Kidney (tissue), 14 donors: Measurements from ENCODE around the gene YOD1. TPM values are rescaled to one million over a fixed set of nuclear protein-coding genes. Genes with fewer than 3 reads are reported as not detected.

ENCODE experiments used
- DNase-seq, 5 donors: peaks; one replicate each; pipeline ENCODE4 v3.0.0-alpha.2; 2013 to 2020
- FAIRE-seq: peaks from 2 replicates; lab custom pipeline; 2012; peaks lifted over from hg19 to GRCh38; lab: Jason Lieb, UNC
- H3K27ac ChIP-seq, 2 donors: one replicate each; pipeline ENCODE4 v1.7.0; 2013; ENCODE audit warnings: low read depth in 2 of 2, low read length in 2 of 2, inconsistent platforms in 1 of 2
- H3K27me3 ChIP-seq: one replicate; pipeline ENCODE4 v1.7.1; 2013; ENCODE audit warnings: low read length, inconsistent platforms; ENCODE audit not compliant: control insufficient read depth, insufficient read depth
- H3K36me3 ChIP-seq, 3 donors: one replicate each; pipeline versions ENCODE4 v1.7.0 to v1.7.1; 2013; ENCODE audit warnings: low read length in 3 of 3, control low read depth in 1 of 3, inconsistent platforms in 1 of 3; ENCODE audit not compliant: insufficient read depth in 3 of 3, control insufficient read depth in 2 of 3
- H3K4me1 ChIP-seq, 3 donors: one replicate each; pipeline versions ENCODE4 v1.7.0 to v1.7.1; 2013; ENCODE audit warnings: low read length in 3 of 3, inconsistent platforms in 1 of 3, low read depth in 1 of 3; ENCODE audit not compliant: control insufficient read depth in 2 of 3, insufficient read depth in 2 of 3
- H3K4me3 ChIP-seq, 3 donors: one replicate each; pipeline versions ENCODE4 v1.7.0 to v1.8.1; 2013; ENCODE audit warnings: low read length in 3 of 3, control low read depth in 1 of 3, inconsistent platforms in 1 of 3
- H3K9ac ChIP-seq, 3 donors: one replicate each; pipeline versions ENCODE4 v1.7.0 to v1.7.1; 2013; ENCODE audit warnings: low read length in 3 of 3, control low read depth in 1 of 3, inconsistent platforms in 1 of 3
- H3K9me3 ChIP-seq, 3 donors: one replicate each; pipeline versions ENCODE4 v1.7.0 to v1.7.1; 2013; ENCODE audit warnings: low read length in 3 of 3, control low read depth in 1 of 3, inconsistent platforms in 1 of 3; ENCODE audit not compliant: control insufficient read depth in 2 of 3, insufficient read depth in 1 of 3
- intact Hi-C: fragments of 100-400 bp; cut with DNase I; formaldehyde crosslinking; loops from one replicate; pipeline ENCODE4 v1.11.1; 2022
- polyA plus RNA-seq: library from polyadenylated mRNA; stranded (reverse); fragments of 350-450 nt; fragmentation: Illumina TruSeq; extraction: RNeasy Lipid Tissue Mini Kit (QIAGEN cat#74804); gene quantifications from one replicate; pipeline ENCODE4 v1.2.3, GENCODE V29; 2014; ENCODE audit warnings: low read depth, low replicate concordance; ENCODE audit not compliant: insufficient read depth
- total RNA-seq: library from RNA; stranded (reverse); fragmentation: NEBNext Ultra II Directional; extraction: Animal tissue kit (Norgen Biotek cat#: 25700); gene quantifications from one replicate; pipeline ENCODE4 v1.2.1, GENCODE V29; 2021
- TF ChIP-seq, protein P1 (sequence below): IDR thresholded peaks from 3 replicates; pipeline ENCODE4 v1.5.1; 2012; ENCODE audit warnings: mild to moderate bottlenecking, moderate library complexity, borderline replicate concordance; ENCODE audit not compliant: insufficient read depth; ENCODE audit errors: extremely low read depth
- donor health status: control.
- donor health status: control.
- donor health status: control.
- donor health status: control.
- donor health status: control.
- donor health status: DM: yes; HTN: yes; CAD: no.
- donor health status: Normal renal cell carcinoma (clear cell type).

Gene YOD1
- total and polyA plus RNA-seq, 2 donors from 2014 or later, result 2.7 to 6.2 TPM

DNA sequence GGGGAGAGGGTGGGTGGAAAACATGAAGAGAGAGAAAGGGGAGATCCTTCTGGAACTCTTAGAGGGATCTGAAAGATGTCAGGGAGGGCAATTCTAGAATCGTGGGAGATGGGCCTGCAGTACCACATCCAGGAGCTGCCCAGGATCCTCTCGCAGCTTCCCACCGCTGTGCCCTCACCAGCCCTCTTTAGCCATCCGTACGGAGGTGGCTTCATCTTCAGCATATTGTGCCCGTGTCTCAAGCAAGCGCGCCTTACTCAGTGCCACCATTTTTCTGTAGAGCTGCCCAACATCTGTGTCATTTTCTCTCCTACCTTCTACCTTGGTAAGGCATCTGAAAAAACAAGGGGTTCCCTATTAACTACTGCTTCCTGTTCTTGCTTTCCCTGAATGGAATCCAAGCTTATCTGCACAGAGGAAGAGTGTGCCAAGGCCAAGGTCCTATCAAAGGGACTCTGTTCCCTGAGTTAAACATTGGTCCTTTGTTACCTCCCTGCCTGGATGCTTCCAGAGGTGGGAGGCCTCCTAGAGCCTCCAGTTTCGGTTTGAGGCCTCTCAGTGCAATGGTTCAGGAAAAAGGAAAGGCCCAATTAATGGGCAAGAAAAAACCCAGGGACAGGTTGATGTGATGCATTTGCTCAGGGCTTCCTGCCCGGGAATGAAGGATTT lies 41.7 kb downstream of the YOD1 start:
- Histone ChIP-seq H3K9me3 (no peaks in the 10 kb centered on the region), H3K36me3 (no peaks in the 10 kb centered on the region), H3K27ac (no peak overlapping the region), H3K27me3 (no peaks in the 10 kb centered on the region), H3K4me3 (no peak overlapping the region), H3K9ac (no peak overlapping the region), H3K4me1 (peaks cover 0 to 23% (median 15%) of the 10 kb centered on the region in 3 donors)
- FAIRE-seq (no peak), DNase-seq (no peak)
- TF ChIP-seq, protein P1, sequence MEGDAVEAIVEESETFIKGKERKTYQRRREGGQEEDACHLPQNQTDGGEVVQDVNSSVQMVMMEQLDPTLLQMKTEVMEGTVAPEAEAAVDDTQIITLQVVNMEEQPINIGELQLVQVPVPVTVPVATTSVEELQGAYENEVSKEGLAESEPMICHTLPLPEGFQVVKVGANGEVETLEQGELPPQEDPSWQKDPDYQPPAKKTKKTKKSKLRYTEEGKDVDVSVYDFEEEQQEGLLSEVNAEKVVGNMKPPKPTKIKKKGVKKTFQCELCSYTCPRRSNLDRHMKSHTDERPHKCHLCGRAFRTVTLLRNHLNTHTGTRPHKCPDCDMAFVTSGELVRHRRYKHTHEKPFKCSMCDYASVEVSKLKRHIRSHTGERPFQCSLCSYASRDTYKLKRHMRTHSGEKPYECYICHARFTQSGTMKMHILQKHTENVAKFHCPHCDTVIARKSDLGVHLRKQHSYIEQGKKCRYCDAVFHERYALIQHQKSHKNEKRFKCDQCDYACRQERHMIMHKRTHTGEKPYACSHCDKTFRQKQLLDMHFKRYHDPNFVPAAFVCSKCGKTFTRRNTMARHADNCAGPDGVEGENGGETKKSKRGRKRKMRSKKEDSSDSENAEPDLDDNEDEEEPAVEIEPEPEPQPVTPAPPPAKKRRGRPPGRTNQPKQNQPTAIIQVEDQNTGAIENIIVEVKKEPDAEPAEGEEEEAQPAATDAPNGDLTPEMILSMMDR, result no peak
- intact Hi-C loops, result no loop called here

DNA sequence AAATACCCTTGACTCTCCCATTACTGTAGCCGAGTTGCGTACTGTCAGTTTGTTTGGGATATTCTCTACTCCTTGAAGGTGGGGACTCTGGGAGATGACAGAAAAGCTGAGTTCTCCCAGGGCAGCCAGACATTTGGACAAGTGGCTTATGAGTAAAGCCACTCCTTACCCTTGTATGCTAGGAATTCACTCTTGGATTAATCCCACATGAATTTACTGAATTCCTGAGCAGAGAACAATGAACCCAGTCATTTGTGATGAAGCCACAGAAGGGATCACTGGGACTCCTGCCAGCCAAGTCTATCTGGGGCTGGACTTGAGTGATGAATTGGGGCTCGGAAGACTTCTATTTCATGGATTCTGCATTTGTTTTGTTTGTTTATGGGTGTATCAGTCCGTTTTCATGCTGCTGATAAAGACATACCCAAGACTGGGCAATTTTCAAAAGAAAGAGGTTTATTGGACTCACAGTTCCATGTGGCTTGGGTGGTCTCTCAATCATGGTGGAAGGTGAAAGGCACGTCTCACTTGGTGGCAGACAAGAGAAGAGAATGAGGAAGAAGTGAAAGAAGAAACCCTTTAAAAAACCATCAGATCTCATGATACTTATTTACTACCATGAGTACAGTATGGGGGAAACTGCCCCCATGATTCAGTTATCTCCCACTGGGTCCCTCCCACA lies 43.5 kb downstream of the YOD1 start:
- peak in 2 of 5 donors; percentile 23 to 40 for DNase-seq
- H3K36me3 ChIP-seq, result no peaks in the 10 kb centered on the region
- no peak overlapping the region for H3K9ac ChIP-seq
- no peak for FAIRE-seq
- no peaks in the 10 kb centered on the region for H3K9me3 ChIP-seq
- intact Hi-C loops, result no loop called here
- H3K4me3 ChIP-seq, result no peak overlapping the region
- H3K27me3 ChIP-seq, result no peaks in the 10 kb centered on the region
- no peak overlapping the region for H3K27ac ChIP-seq
- TF ChIP-seq, protein P1, result no peak
- H3K4me1 ChIP-seq, result peaks cover 0 to 36% (median 15%) of the 10 kb centered on the region in 3 donors

DNA sequence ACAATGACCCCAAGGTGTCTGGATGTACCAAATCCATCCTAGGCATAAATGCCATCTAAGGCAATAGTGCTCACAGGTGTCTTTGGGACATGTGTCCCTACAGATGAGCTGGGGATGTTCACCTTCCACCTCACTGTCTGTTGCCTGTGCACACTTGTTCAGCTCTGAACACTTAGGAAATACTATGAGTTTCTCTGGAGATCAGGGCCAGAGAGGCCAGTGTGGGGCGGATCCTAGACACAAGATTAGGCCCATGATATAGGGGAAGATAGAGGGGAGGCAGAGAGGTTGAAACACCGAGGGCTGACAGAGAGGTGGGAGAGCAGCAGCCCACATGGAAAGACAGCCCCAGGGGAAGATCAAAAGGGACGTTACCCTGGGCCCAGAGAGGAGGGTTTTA lies 44.1 kb downstream of the YOD1 start:
- intact Hi-C loops, result no loop called here
- TF ChIP-seq, protein P1, result no peak
- Histone ChIP-seq H3K36me3 (no peaks in the 10 kb centered on the region), H3K4me1 (peaks cover 0 to 38% (median 15%) of the 10 kb centered on the region in 3 donors), H3K9ac (no peak overlapping the region), H3K4me3 (no peak overlapping the region), H3K9me3 (no peaks in the 10 kb centered on the region), H3K27me3 (no peaks in the 10 kb centered on the region), H3K27ac (no peak overlapping the region)
- FAIRE-seq (no peak), DNase-seq (no peak)
